ENCODE data around the gene COL9A3.

- TF ChIP-seq, protein P1, sequence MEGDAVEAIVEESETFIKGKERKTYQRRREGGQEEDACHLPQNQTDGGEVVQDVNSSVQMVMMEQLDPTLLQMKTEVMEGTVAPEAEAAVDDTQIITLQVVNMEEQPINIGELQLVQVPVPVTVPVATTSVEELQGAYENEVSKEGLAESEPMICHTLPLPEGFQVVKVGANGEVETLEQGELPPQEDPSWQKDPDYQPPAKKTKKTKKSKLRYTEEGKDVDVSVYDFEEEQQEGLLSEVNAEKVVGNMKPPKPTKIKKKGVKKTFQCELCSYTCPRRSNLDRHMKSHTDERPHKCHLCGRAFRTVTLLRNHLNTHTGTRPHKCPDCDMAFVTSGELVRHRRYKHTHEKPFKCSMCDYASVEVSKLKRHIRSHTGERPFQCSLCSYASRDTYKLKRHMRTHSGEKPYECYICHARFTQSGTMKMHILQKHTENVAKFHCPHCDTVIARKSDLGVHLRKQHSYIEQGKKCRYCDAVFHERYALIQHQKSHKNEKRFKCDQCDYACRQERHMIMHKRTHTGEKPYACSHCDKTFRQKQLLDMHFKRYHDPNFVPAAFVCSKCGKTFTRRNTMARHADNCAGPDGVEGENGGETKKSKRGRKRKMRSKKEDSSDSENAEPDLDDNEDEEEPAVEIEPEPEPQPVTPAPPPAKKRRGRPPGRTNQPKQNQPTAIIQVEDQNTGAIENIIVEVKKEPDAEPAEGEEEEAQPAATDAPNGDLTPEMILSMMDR (IDR thresholded peaks at IDR 0.05) = no peak
- TF ChIP-seq POLR2A (IDR thresholded peaks at IDR 0.05) = no peak
Observed at GRCh38 chr20:62820208-62820961, 3.5 kb downstream of the COL9A3 start.
